ENCODE data around the gene RAB11FIP4. TPM values are rescaled to one million over a fixed set of nuclear protein-coding genes. Genes with fewer than 3 reads are reported as not detected.
A peak's percentile ranks its signal among the peaks of the same experiment; 100 is the strongest.

Gene RAB11FIP4
- total and polyA plus RNA-seq, 2 of the 13 experiments (the other 11 are each of a cell fraction or from before 2014, with no cell fraction given), result 28.0 to 89.3 TPM

- TF ChIP-seq ZFX (CRISPR knock-in tag; IDR thresholded peaks at IDR 0.05; ENCODE audit: low read depth) (peak; percentile 43; the same call in 1 of the 2 replicates), NRL (CRISPR knock-in tag; IDR thresholded peaks at IDR 0.05; ENCODE audit: borderline replicate concordance) (no peak; the same call in 1 of the 2 replicates), GMEB2 (CRISPR knock-in tag; IDR thresholded peaks at IDR 0.05; ENCODE audit: low read depth) (no peak), REL (CRISPR knock-in tag; conservative IDR thresholded peaks at IDR 0.05) (no peak), RXRA (CRISPR knock-in tag; IDR thresholded peaks at IDR 0.05) (peak; percentile 47; the same call in 1 of the 2 replicates), TFAP4 (IDR thresholded peaks at IDR 0.05; ENCODE audit: borderline replicate concordance, low read depth) (peak; percentile 44; the same call in 1 of the 2 replicates), GATAD2A (CRISPR knock-in tag; IDR thresholded peaks at IDR 0.05) (0 out of 2 replicates have a peak, but pooled peaks have one; percentile 9), KDM1A (CRISPR knock-in tag; IDR thresholded peaks at IDR 0.05) (no peak), PPARG (CRISPR knock-in tag; conservative IDR thresholded peaks at IDR 0.05) (0 out of 2 replicates have a peak, but pooled peaks have one; percentile 14), CTCF (CRISPR knock-in tag; IDR thresholded peaks at IDR 0.05) (peak; percentile 38; the same call in 1 of the 2 replicates), MTA1 (CRISPR knock-in tag; IDR thresholded peaks at IDR 0.05; ENCODE audit: borderline replicate concordance) (peak; percentile 29; the same call in 1 of the 2 replicates), YEATS2 (CRISPR knock-in tag; IDR thresholded peaks at IDR 0.05; ENCODE audit: borderline replicate concordance) (no peak), ZNF138 (CRISPR knock-in tag; IDR thresholded peaks at IDR 0.05; ENCODE audit: low read depth) (no peak), SOX6 (IDR thresholded peaks at IDR 0.05) (no peak), SOX6 (CRISPR knock-in tag; IDR thresholded peaks at IDR 0.05) (peak; percentile 35; the same call in 1 of the 2 replicates), U2AF1 (optimal IDR thresholded peaks at IDR 0.05; ENCODE audit: low read depth, low read length) (no peak), HDAC1 (CRISPR knock-in tag; IDR thresholded peaks at IDR 0.05) (0 out of 2 replicates have a peak, but pooled peaks have one; percentile 14), ZNF780A (CRISPR knock-in tag; IDR thresholded peaks at IDR 0.05) (no peak), KDM5B (CRISPR knock-in tag; IDR thresholded peaks at IDR 0.05; ENCODE audit: borderline replicate concordance) (0 out of 2 replicates have a peak, but pooled peaks have one; percentile 52), SKI (IDR thresholded peaks at IDR 0.05; ENCODE audit: partially characterized antibody) (peak; percentile 22), SALL1 (CRISPR knock-in tag; IDR thresholded peaks at IDR 0.05) (0 out of 2 replicates have a peak, but pooled peaks have one; percentile 37), FOXP4 (CRISPR knock-in tag; IDR thresholded peaks at IDR 0.05) (0 out of 2 replicates have a peak, but pooled peaks have one; percentile 35), ZNF235 (CRISPR knock-in tag; IDR thresholded peaks at IDR 0.05; ENCODE audit: borderline replicate concordance) (peak; percentile 42; the same call in 1 of the 2 replicates)
Measured at GRCh38 chr17:31425282-31426040, 34.0 kb downstream of the RAB11FIP4 start (continued).

Data from HepG2 (cell line).